ENCODE results near the gene ARFIP1. TPM values are rescaled to one million over a fixed set of nuclear protein-coding genes. Genes with fewer than 3 reads are reported as not detected.
A peak's percentile ranks its signal among the peaks of the same experiment; 100 is the strongest.

The ARFIP1 gene
- total RNA-seq, 1 donor from 2014 or later: 16.6 TPM

DNA sequence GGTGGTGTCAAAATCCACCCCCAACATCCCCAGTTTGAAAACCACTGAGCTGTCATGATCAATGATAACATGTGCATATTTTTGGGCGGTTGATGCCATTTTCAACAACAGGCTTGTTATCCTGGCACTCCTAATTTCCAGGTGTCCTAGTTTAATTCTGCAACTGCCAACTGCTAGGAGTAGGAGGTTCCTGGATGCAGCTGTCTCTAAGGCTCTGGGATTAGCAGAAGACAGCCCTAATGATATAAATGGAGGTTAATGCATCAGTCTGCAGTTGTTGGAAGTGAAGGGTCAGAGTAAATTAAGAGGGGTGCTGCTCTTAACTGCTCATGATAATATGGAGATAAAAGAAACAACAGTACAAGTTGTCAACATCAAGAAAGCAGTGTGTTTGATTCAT lies 23.8 kb downstream of the ARFIP1 start:
- H3K27ac Mint-ChIP-seq: no peak overlapping the region
- H3K4me1 Mint-ChIP-seq (ENCODE audit: low read depth): peaks cover 46% of the 10 kb centered on the region
- no peak overlapping the region for H3K4me3 Mint-ChIP-seq (ENCODE audit: low read depth)
- intact Hi-C loops (cut with micrococcal nuclease): no loop called here
- H3K9me3 Mint-ChIP-seq: peaks cover 5% of the 10 kb centered on the region
- H3K36me3 Mint-ChIP-seq (ENCODE audit: low read depth): peaks cover 17% of the 10 kb centered on the region
- H3K27me3 Mint-ChIP-seq (ENCODE audit: low read depth): no peaks in the 10 kb centered on the region
- no peak for DNase-seq (ENCODE audit: low spot score)

DNA sequence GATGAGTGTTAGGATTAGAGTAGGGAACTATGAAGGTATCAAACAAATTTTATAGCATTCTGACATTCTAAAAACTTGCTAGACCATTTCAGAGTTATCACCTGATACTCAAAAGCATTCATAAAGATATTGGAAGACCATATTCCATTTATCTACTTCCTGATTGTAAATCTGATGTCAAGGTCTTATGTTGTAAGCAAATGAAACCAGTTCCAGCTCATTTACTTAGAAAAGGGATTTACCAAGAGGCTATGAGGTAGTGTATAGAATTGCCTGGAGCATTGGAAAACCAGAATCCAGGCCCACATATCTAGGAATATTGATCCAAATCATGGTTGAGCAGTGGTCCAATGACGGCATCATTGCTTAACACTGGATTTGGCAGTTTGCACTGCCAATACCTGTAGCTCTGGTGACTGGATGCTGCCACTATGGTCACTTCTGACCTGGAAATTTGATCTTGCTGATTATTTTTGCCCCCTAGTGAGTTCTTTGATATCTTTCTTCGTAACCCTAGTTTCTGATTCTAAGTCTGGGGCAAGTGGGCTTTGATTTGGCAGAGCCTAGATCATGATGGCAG lies 25.4 kb downstream of the ARFIP1 start:
- DNase-seq (ENCODE audit: low spot score): no peak
- H3K9me3 Mint-ChIP-seq: peaks cover 5% of the 10 kb centered on the region

DNA sequence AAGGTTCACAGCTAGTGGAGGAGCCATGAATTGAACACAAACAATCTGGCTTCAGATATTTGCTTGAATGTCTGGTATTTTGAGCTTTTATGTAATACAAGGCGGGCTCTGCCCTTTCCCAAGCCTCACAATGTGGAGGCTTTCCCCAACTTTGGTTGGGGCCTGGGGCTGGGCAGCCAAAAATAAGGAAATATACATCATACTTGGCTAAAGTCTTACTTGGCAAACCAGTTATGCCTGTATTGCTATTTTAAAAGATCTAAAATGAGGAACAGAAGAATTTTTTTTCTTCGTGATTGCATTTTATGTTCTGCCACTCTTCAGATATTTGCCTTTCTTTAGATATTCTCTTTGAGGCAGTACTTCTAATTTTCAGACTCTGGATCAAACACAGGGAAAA lies 26.1 kb downstream of the ARFIP1 start:
- Mint-ChIP-seq H3K27me3 (ENCODE audit: low read depth) (no peaks in the 10 kb centered on the region), H3K4me3 (ENCODE audit: low read depth) (no peak overlapping the region), H3K9me3 (peaks cover 8% of the 10 kb centered on the region), H3K27ac (no peak overlapping the region), H3K36me3 (ENCODE audit: low read depth) (peaks cover 27% of the 10 kb centered on the region), H3K4me1 (ENCODE audit: low read depth) (peaks cover 45% of the 10 kb centered on the region)
- no peak for DNase-seq (ENCODE audit: low spot score)
- intact Hi-C loops (cut with micrococcal nuclease): no loop called here

More for the DNA sequence above, 25.4 kb downstream of the ARFIP1 start:
- Mint-ChIP-seq H3K4me3 (ENCODE audit: low read depth) (no peak overlapping the region), H3K36me3 (ENCODE audit: low read depth) (peaks cover 23% of the 10 kb centered on the region), H3K27ac (no peak overlapping the region), H3K27me3 (ENCODE audit: low read depth) (no peaks in the 10 kb centered on the region), H3K4me1 (ENCODE audit: low read depth) (peaks cover 44% of the 10 kb centered on the region)
- intact Hi-C loops (cut with micrococcal nuclease): no loop called here

DNA sequence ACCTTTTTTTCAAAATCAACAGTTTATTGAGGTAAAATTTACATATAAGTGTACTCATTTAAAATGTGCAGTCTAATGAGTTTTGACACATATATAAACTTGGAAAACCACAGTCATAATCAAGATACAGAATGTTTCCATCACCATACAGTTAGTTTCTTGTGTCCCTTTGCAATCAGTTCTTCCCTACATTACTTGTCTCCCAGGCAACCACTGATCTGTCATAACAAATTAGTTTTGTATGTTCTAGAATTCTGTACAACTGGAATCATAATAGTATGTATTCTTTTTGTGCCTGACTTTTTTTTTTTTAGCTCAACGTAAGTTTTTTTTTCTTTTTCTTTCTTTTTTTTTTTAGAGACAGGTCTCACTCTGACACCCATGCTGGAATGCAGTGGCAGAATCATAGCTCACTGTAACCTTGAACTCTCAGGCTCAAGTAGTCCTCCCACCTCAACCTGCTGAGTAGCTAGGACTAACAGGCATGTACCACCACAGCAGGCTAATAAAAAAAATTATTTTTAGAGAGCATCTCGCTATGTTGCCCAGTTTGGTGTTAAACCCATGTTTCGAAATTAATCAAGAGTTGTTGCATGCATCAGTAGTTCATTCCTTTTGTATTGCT lies 26.9 kb downstream of the ARFIP1 start:
- H3K27me3 Mint-ChIP-seq (ENCODE audit: low read depth): no peaks in the 10 kb centered on the region
- no peak overlapping the region for H3K4me3 Mint-ChIP-seq (ENCODE audit: low read depth)
- H3K9me3 Mint-ChIP-seq: peaks cover 13% of the 10 kb centered on the region
- intact Hi-C loops (cut with micrococcal nuclease): loop anchor here (1.0 kb wide), 1 partner anchor 27 kb away; the partner anchor contains the start of genes ARFIP1 and TIGD4
- H3K4me1 Mint-ChIP-seq (ENCODE audit: low read depth): peaks cover 39% of the 10 kb centered on the region
- no peak for DNase-seq (ENCODE audit: low spot score)
- peak overlapping the region; percentile 12 for H3K27ac Mint-ChIP-seq
- peaks cover 33% of the 10 kb centered on the region for H3K36me3 Mint-ChIP-seq (ENCODE audit: low read depth)

DNA sequence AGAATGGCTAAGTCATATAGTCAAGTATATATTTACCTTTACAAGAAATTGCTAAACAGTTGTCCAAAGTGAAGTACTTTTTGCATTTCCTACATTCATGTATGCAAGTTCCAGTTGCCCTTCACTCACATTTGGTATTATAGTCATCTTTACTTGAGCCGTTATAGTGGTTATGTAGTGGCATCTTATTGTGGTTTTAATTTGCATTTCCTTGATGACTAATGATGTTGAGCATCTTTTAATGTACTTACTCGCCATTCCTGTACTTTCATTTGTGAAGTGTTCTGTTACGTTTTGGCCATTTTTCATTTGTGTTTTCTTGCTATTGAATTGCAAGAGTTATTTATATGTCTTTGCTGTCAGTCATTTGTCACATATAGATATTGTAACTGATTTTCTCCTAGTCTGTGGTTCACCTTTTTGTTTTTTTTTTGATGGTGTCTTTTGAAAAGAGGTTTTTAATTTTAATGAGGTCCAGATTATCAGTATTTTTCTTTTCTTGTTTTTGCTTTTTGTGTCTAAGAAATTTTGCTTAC lies 27.6 kb downstream of the ARFIP1 start:
- H3K27me3 Mint-ChIP-seq (ENCODE audit: low read depth): no peaks in the 10 kb centered on the region
- peaks cover 13% of the 10 kb centered on the region for H3K9me3 Mint-ChIP-seq

DNA sequence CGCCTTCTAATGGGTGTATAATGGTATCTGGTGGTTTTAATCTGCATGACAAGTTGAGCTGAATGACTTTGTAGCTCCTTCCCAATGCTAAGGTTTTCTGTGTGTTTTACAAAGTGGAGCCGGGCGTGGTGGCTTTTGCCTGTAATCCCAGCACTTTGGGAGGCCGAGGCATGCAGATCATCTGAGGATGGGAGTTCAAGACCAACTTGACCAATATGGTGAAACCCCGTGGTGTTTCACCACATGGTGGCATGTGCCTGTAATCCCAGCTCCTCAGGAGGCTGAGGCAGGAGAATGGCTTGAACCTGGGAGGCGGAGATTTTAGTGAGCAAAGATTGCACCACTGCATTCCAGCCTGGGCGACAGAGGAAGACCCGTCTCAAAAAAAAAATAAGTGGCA lies 28.9 kb downstream of the ARFIP1 start:
- H3K4me1 Mint-ChIP-seq (ENCODE audit: low read depth): peaks cover 30% of the 10 kb centered on the region
- DNase-seq (ENCODE audit: low spot score): no peak
- H3K9me3 Mint-ChIP-seq: peaks cover 21% of the 10 kb centered on the region
- no peak overlapping the region for H3K4me3 Mint-ChIP-seq (ENCODE audit: low read depth)
- intact Hi-C loops (cut with micrococcal nuclease): no loop called here
- H3K27me3 Mint-ChIP-seq (ENCODE audit: low read depth): no peaks in the 10 kb centered on the region
- H3K36me3 Mint-ChIP-seq (ENCODE audit: low read depth): peaks cover 48% of the 10 kb centered on the region
- H3K27ac Mint-ChIP-seq: no peak overlapping the region

More for the DNA sequence above, 27.6 kb downstream of the ARFIP1 start:
- intact Hi-C loops (cut with micrococcal nuclease): loop anchor here (1.0 kb wide), 1 partner anchor 28 kb away; the partner anchor contains the start of genes ARFIP1 and TIGD4
- peak overlapping the region; percentile 9 for H3K4me3 Mint-ChIP-seq (ENCODE audit: low read depth)
- H3K27ac Mint-ChIP-seq: peak overlapping the region; percentile 71
- peaks cover 39% of the 10 kb centered on the region for H3K36me3 Mint-ChIP-seq (ENCODE audit: low read depth)
- H3K4me1 Mint-ChIP-seq (ENCODE audit: low read depth): peaks cover 38% of the 10 kb centered on the region
- no peak for DNase-seq (ENCODE audit: low spot score)

DNA sequence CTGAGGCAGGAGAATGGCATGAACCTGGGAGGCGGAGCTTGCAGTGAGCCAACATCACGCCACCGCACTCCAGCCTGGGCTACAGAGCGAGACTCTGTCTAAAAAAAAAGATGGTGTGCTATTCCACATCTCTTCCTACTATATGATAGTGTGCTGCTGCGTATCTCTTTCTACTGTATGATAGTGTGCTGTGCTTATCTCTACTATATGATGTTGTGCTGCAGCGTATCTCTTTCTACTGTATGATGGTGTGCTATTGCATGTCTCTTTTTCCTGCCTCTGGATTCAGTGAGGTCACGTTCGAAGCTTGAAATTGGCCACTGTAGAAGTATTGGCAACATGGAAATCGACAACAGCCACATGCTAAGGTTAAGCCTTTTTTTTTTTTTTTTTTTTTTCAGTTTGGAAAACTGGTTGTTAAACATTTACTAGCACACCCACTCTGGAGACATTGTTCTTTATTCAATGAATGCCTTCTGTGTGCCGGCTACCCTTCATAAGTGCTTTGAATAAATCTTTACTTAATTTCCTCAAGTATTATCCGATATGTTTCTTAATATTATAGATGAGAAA lies 31.0 kb downstream of the ARFIP1 start:
- H3K27ac Mint-ChIP-seq: no peak overlapping the region
- no peaks in the 10 kb centered on the region for H3K27me3 Mint-ChIP-seq (ENCODE audit: low read depth)
- H3K4me3 Mint-ChIP-seq (ENCODE audit: low read depth): no peak overlapping the region
- peaks cover 67% of the 10 kb centered on the region for H3K36me3 Mint-ChIP-seq (ENCODE audit: low read depth)
- H3K4me1 Mint-ChIP-seq (ENCODE audit: low read depth): peaks cover 21% of the 10 kb centered on the region
- intact Hi-C loops (cut with micrococcal nuclease): no loop called here
- no peak for DNase-seq (ENCODE audit: low spot score)
- H3K9me3 Mint-ChIP-seq: peaks cover 36% of the 10 kb centered on the region

DNA sequence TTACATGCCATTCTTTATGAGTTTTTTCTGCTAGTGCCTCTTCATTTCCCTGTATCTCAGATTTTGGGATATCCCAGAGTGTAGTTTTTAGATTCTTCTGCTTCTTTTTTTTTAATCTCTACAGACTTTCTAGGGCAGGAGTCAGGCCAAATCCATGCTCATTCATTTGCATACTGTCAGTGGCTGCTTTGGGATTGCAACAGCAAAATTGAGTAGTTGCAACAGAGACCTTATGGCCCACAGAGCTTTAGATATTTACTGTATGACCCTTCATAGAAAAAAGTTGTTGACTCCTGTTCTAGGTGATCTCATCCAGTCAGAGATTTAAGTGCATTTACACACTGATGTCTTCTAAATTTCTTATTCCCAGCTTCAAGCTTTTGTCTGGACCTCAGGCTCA lies 35.3 kb downstream of the ARFIP1 start:
- Mint-ChIP-seq H3K27me3 (ENCODE audit: low read depth) (no peaks in the 10 kb centered on the region), H3K27ac (no peak overlapping the region), H3K4me1 (ENCODE audit: low read depth) (peaks cover 15% of the 10 kb centered on the region), H3K36me3 (ENCODE audit: low read depth) (peaks cover 78% of the 10 kb centered on the region), H3K9me3 (peaks cover 46% of the 10 kb centered on the region), H3K4me3 (ENCODE audit: low read depth) (no peak overlapping the region)
- intact Hi-C loops (cut with micrococcal nuclease): no loop called here
- no peak for DNase-seq (ENCODE audit: low spot score)

DNA sequence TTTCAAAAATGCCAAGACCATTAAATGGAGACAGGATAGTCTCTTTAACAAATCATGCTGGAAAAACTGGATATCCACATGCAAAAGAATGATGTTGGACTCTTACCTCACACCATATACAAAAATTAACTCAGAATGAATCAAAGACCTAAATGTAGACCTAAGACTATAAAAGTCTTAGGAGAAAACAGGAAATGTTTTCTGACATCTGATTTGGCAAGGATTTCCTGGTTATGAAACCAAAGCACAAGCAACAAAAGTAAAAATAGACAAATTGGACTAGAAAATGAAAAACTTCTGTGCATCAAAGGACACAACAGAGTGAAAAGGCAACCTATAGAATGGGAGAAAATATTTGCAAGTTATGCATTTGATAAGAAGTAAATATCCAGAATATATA lies 37.6 kb downstream of the ARFIP1 start:
- no peak for DNase-seq (ENCODE audit: low spot score)
- peaks cover 61% of the 10 kb centered on the region for H3K36me3 Mint-ChIP-seq (ENCODE audit: low read depth)
- no peaks in the 10 kb centered on the region for H3K27me3 Mint-ChIP-seq (ENCODE audit: low read depth)
- intact Hi-C loops (cut with micrococcal nuclease): no loop called here
- peaks cover 60% of the 10 kb centered on the region for H3K9me3 Mint-ChIP-seq
- H3K27ac Mint-ChIP-seq: no peak overlapping the region
- H3K4me1 Mint-ChIP-seq (ENCODE audit: low read depth): peaks cover 17% of the 10 kb centered on the region
- H3K4me3 Mint-ChIP-seq (ENCODE audit: low read depth): no peak overlapping the region

DNA sequence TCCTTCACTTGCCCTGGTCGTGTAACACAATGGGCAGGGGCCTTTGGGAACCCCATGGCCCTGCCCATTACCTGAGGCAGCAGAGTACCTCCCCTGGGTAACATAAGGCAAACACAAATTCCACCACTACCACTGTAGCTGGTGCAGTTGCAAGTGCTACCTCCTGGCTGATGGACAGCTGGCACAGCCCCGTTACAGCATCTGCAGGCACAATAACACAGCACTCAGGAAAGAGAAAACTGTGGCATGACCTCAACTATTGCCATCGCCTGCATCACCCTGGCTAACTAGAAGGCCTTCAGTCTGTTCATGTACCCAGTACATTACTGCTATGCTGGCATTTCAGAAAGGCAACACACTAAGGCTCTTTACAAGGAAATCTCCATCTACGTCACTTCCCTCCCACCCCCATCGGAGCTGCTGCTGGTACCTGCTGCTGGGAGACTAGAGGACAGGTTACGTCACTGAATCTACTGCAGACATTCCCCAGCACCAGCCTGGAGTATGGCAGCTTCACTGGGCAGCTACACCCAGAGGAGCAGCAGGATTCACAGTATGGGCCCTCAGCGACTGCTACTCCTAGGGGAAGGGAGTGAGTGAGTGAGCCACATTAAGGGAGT lies 39.4 kb downstream of the ARFIP1 start:
- DNase-seq (ENCODE audit: low spot score): no peak
- Mint-ChIP-seq H3K4me3 (ENCODE audit: low read depth) (no peak overlapping the region), H3K36me3 (ENCODE audit: low read depth) (peaks cover 48% of the 10 kb centered on the region), H3K9me3 (peaks cover 48% of the 10 kb centered on the region), H3K27me3 (ENCODE audit: low read depth) (no peaks in the 10 kb centered on the region), H3K27ac (no peak overlapping the region), H3K4me1 (ENCODE audit: low read depth) (peaks cover 21% of the 10 kb centered on the region)
- intact Hi-C loops (cut with micrococcal nuclease): no loop called here

DNA sequence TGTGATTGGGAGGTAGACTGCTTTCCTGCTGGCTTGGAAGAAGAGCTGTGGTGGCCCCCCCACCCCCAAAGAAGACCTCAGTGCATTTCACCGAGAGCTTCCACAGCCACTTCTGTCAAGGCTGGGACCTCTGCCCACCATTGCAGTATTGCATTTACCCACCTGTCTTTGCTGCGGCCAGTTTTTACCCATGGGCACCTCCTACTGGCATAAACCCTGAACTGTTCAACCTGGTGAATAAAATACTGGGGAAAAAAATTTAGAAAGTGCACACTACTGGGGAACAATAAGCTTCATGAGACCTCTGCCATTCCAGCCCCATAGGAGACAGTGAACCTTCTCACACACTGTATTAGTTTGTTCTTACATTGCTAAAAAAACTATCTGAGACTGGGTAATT lies 40.3 kb downstream of the ARFIP1 start:
- DNase-seq (ENCODE audit: low spot score): no peak
- Mint-ChIP-seq H3K27ac (no peak overlapping the region), H3K9me3 (peaks cover 43% of the 10 kb centered on the region), H3K27me3 (ENCODE audit: low read depth) (no peaks in the 10 kb centered on the region), H3K36me3 (ENCODE audit: low read depth) (peaks cover 38% of the 10 kb centered on the region), H3K4me3 (ENCODE audit: low read depth) (no peak overlapping the region), H3K4me1 (ENCODE audit: low read depth) (peaks cover 21% of the 10 kb centered on the region)
- intact Hi-C loops (cut with micrococcal nuclease): no loop called here

DNA sequence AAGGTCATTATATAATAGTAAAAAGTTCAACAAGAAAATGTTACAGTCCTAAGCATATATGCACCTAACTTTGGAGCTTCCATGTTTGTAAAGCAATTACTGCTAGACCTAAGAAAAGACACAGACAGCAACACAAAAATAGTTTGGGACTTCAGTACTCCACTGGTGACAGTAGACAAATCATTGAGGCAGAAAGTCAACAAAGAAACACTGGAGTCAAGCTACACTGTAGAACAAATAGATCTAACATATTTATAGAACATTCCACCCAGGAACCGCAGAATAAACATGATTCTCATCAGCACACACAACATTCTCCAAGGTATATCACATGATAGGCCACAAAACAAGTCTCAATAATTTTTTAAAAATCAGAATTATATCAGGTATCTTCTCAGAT lies 42.6 kb downstream of the ARFIP1 start:
- peaks cover 12% of the 10 kb centered on the region for H3K4me1 Mint-ChIP-seq (ENCODE audit: low read depth)
- intact Hi-C loops (cut with micrococcal nuclease): no loop called here
- H3K36me3 Mint-ChIP-seq (ENCODE audit: low read depth): peaks cover 20% of the 10 kb centered on the region
- H3K9me3 Mint-ChIP-seq: peaks cover 24% of the 10 kb centered on the region
- H3K4me3 Mint-ChIP-seq (ENCODE audit: low read depth): no peak overlapping the region
- DNase-seq (ENCODE audit: low spot score): no peak
- H3K27me3 Mint-ChIP-seq (ENCODE audit: low read depth): no peaks in the 10 kb centered on the region
- no peak overlapping the region for H3K27ac Mint-ChIP-seq

DNA sequence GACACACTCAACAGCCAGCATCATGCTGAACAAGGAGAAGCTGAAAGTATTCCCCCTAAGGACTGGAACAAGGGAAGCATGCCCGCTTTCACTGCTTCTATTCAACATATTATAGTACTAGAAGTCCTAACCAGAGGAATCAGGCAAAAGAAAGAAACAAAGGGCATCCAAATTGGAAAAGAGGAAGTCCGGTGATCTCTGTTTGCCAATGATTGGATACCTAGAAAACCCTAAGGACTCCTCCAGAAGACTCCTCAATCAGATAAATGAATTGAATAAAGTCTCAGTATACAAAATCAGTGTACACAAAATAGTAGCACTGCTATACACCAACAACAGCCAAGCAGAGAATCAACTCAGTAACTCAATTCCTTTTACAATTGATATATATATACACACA lies 44.8 kb downstream of the ARFIP1 start:
- no peak overlapping the region for H3K27ac Mint-ChIP-seq
- peaks cover 7% of the 10 kb centered on the region for H3K4me1 Mint-ChIP-seq (ENCODE audit: low read depth)
- intact Hi-C loops (cut with micrococcal nuclease): no loop called here
- no peak for DNase-seq (ENCODE audit: low spot score)
- H3K9me3 Mint-ChIP-seq: peaks cover 23% of the 10 kb centered on the region
- H3K27me3 Mint-ChIP-seq (ENCODE audit: low read depth): no peaks in the 10 kb centered on the region
- H3K36me3 Mint-ChIP-seq (ENCODE audit: low read depth): peaks cover 6% of the 10 kb centered on the region
- no peak overlapping the region for H3K4me3 Mint-ChIP-seq (ENCODE audit: low read depth)

Measured in activated T-helper 2 cell treated with anti-CD3 and anti-CD28 coated beads, Interferon-gamma antibody, Interleukin-2, Interleukin-4, amounts not matched to agents 10 μg/mL and 5 μg/mL and 100 μg/mL, durations not matched to agents 14 hours and 24 hours and 36 hours (primary cell).